ENCODE results near the gene ALDH3B2.
"Not testable (repeated sequence)": the region's sequence is repeated elsewhere in the genome, so short reads cannot be mapped to it uniquely, and the experiment has no call there.

The ALDH3B2 gene, protein sequence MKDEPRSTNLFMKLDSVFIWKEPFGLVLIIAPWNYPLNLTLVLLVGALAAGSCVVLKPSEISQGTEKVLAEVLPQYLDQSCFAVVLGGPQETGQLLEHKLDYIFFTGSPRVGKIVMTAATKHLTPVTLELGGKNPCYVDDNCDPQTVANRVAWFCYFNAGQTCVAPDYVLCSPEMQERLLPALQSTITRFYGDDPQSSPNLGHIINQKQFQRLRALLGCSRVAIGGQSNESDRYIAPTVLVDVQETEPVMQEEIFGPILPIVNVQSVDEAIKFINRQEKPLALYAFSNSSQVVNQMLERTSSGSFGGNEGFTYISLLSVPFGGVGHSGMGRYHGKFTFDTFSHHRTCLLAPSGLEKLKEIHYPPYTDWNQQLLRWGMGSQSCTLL
- total RNA-seq, result 0 to 0.21 (median 0) reads per million in 9 experiments

DNA sequence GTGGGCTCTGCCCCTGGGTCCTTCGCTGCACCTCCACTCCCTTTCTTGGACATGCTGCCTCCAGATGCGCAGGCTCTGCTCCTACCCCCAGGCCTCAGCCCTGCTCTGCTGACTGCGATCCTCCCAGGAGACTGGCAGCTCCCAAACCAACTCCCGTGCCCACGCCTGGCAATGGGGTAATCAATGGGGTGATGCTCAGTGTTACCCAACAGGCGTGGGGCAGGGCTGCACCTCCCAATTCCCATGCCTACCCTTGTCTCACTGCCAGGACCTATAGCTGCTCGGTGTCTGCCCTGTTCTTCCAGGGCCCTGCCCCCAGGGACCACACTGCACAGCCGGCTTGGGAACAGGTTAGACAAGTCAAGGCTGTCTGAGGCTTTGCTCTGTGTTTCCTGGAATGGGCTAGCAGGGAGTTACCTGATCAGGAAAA is at the start of gene ALDH3B2:
Gene ALDH3B2, minus strand, starts transcription at position 182 of the 430 bp plus-strand sequence. CDS start 7,688 bp downstream, outside the sequence.
- no peak for DNase-seq
- no peak for ATAC-seq (replicated peaks)
- no peak within 1 kb of the TSS for H3K27ac Mint-ChIP-seq
- H3K36me3 Mint-ChIP-seq (ENCODE audit: insufficient read depth), result peaks cover 2% of the 10 kb centered on the region
- H3K4me1 Mint-ChIP-seq (ENCODE audit: low read depth in 2 of 2), result no peaks in the 10 kb centered on the region
- H3K27me3 Mint-ChIP-seq, result peaks cover 25 to 49% of the 10 kb centered on the region in 2 donors
- H3K4me3 Mint-ChIP-seq, result no peak within 1 kb of the TSS
- peaks cover 0 to 5% of the 10 kb centered on the region in 2 donors for H3K9me3 Mint-ChIP-seq

DNA sequence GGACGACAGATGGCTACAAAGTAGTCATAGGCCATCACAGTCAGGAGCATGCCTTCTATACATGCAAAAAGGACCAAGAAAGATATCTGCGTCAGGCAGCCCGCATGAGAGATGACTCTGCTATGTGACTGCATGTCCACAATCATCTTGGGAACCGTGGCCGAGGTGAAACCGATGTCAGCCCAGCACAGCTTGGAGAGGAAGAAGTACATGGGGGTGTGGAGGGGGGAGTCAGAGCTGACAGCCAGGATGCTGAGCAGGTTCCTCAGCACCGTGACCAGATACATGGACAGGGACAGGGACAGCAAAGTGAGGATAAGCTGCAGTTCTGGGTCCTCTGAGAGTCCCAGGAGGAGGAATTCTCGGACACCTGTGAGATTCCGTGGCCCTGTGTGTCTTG is 48.6 kb upstream of the ALDH3B2 start:
- not testable (repeated sequence) for H3K36me3 Mint-ChIP-seq (ENCODE audit: insufficient read depth); H3K4me3 Mint-ChIP-seq
- H3K27me3 Mint-ChIP-seq, result peaks cover 43 to 54% of the 10 kb centered on the region in 2 donors

DNA sequence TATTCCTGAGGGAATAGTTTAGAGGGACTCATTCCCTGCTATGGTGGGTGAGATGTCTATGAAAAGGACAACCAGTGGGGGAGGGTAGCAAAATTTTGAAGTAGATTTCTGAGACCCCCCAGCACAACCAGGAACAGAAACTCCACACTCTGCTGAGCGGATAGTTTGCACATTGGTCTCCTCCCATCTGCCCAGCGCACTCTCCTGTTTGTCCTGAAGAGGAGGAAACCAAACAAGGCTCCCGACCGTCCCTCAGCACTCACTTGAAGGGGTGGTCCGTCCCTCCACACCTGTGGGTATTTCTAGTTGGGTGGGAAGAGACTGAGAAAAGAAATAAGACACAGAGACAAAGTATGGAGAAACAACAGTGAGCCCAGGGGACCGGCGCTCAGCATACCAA is 41.8 kb upstream of the ALDH3B2 start:
- not testable (repeated sequence) for H3K36me3 Mint-ChIP-seq (ENCODE audit: insufficient read depth); H3K4me1 Mint-ChIP-seq (ENCODE audit: low read depth in 2 of 2); H3K9me3 Mint-ChIP-seq; DNase-seq; H3K4me3 Mint-ChIP-seq; ATAC-seq (replicated peaks); H3K27ac Mint-ChIP-seq
- H3K27me3 Mint-ChIP-seq, result peaks cover 28 to 75% of the 10 kb centered on the region in 2 donors

More for the DNA sequence above, 48.6 kb upstream of the ALDH3B2 start:
- not testable (repeated sequence) for H3K27ac Mint-ChIP-seq; H3K4me1 Mint-ChIP-seq (ENCODE audit: low read depth in 2 of 2); DNase-seq; ATAC-seq (replicated peaks); H3K9me3 Mint-ChIP-seq

DNA sequence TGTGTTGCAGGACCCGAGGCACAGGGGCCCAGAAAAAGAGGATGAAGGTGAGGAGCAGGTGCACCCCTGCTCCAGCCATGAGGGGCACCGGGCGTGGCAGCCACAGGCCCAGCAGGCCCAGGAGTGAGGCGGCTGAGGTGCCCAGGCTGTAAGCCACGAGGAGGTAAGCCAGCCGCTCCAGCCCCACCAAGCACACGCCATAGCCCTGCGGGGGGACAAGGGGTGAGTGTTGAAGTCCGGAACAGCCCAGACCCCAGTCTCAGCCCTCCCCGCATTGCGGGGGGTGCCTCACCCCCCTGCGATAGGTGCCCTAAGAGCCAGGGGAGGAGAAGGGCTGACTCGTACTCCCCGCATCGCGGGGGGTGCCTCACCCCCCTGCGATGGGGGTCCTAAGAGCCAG is 41.4 kb upstream of the ALDH3B2 start:
- ATAC-seq (replicated peaks); DNase-seq; H3K4me1 Mint-ChIP-seq (ENCODE audit: low read depth in 2 of 2); H3K4me3 Mint-ChIP-seq; H3K9me3 Mint-ChIP-seq; H3K36me3 Mint-ChIP-seq (ENCODE audit: insufficient read depth); H3K27ac Mint-ChIP-seq: not testable (repeated sequence)
- peaks cover 29 to 78% of the 10 kb centered on the region in 2 donors for H3K27me3 Mint-ChIP-seq

DNA sequence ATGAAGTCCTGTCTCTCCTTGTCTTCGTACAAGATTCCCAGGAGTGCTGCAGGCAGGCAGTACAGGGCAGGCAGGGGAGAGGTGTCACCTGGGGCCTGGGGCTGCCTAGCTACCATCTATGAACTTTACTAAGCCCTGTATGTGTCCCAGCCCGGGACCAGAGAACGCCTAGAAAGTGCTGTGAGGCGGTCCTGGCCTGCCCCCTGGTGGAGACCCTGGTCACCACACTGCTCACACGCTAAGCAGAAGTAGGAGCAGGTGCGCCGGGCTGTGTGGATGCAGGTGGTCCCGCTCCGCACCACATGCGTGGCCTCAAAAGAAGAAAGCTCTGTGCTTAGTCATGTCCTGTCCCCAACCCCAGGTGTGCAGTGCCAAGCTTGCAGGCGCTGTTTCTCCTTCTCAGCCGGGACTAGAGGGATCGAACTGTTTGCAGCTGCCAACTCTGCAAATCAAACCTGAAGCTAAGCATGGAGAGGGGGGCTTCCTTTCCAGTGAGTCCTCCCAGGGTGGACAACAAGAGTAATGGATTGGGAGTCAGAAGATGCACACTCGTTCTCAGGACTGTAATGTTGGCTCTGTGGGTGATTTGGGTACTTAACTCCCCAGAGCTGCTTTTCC is 39.6 kb upstream of the ALDH3B2 start:
- H3K27ac Mint-ChIP-seq; H3K4me1 Mint-ChIP-seq (ENCODE audit: low read depth in 2 of 2); H3K36me3 Mint-ChIP-seq (ENCODE audit: insufficient read depth); H3K9me3 Mint-ChIP-seq; H3K4me3 Mint-ChIP-seq; ATAC-seq (replicated peaks): not testable (repeated sequence)
- DNase-seq, result peak; percentile 41 to 60 (median 47)
- H3K27me3 Mint-ChIP-seq, result peaks cover 13 to 72% of the 10 kb centered on the region in 2 donors

DNA sequence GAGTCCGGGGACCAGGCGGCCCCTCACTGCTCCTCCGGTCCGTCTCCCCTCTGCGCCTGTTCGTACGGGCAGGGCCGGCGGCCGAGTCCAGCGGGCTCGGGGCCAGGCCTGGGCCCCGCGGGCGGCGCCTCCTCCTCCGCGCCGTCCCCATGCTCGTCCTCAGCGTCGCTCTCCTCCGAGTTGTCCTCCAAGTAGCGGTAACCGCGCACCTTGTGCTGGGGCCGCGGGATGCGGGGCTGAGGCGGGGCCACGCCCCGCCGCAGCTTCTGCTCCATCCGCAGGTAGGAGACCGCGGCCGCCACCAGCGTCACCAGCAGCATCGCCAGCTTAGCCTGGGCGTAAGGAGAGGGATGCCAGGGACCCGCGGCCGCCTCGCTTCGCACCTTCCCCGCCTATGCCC is 37.3 kb upstream of the ALDH3B2 start:
- H3K36me3 Mint-ChIP-seq (ENCODE audit: insufficient read depth); H3K27ac Mint-ChIP-seq; ATAC-seq (replicated peaks); H3K9me3 Mint-ChIP-seq; H3K4me3 Mint-ChIP-seq; H3K4me1 Mint-ChIP-seq (ENCODE audit: low read depth in 2 of 2); DNase-seq: not testable (repeated sequence)
- peaks cover 4 to 54% of the 10 kb centered on the region in 2 donors for H3K27me3 Mint-ChIP-seq

DNA sequence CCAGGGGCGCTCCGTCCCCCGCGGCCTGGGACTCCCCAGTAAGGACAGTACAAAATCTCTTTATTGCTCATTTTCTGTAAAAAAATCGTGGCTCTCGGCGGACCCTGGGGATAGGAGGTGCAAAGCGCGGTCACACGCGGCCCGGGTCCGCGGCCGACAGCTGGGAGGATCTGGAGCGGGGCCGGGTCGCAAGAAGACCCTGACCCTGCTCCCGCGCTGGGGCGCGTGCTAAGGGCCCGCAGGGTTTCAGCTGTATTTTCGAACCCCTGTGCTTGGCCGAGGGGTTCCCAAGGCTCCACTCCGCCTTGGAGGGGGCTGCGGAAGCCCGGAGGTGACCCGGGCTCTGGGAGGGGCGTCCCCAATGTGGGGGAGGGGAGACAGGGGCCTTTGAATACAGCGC is 36.8 kb upstream of the ALDH3B2 start:
- Mint-ChIP-seq H3K27me3 (peaks cover 4 to 49% of the 10 kb centered on the region in 2 donors), H3K4me3 (peak overlapping the region in 1 of 2 donors; percentile 33)
- not testable (repeated sequence) for H3K27ac Mint-ChIP-seq; DNase-seq; H3K36me3 Mint-ChIP-seq (ENCODE audit: insufficient read depth); H3K9me3 Mint-ChIP-seq; H3K4me1 Mint-ChIP-seq (ENCODE audit: low read depth in 2 of 2); ATAC-seq (replicated peaks)

DNA sequence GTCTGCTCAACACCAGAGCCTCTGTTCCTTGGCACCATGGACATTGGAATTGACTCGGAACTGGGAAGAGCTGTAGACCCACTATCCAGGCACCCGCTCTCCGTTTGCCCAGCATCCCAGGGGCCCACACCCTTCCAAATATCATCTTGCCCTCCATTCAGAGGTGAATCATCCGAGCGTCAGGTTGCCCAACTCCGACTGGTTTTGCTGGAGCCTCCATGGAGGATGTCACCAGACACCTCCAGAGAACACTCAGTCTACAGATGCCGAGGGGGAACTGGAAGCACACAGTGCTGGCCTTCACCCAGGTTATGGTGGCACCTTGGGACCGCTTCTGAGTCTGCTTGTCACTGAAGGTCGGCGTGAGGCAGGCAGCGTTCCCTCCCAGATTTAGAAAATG is 35.4 kb upstream of the ALDH3B2 start:
- H3K4me1 Mint-ChIP-seq (ENCODE audit: low read depth in 2 of 2); H3K9me3 Mint-ChIP-seq; H3K36me3 Mint-ChIP-seq (ENCODE audit: insufficient read depth); H3K4me3 Mint-ChIP-seq; ATAC-seq (replicated peaks); DNase-seq; H3K27ac Mint-ChIP-seq: not testable (repeated sequence)
- H3K27me3 Mint-ChIP-seq, result peaks cover 4 to 41% of the 10 kb centered on the region in 2 donors

DNA sequence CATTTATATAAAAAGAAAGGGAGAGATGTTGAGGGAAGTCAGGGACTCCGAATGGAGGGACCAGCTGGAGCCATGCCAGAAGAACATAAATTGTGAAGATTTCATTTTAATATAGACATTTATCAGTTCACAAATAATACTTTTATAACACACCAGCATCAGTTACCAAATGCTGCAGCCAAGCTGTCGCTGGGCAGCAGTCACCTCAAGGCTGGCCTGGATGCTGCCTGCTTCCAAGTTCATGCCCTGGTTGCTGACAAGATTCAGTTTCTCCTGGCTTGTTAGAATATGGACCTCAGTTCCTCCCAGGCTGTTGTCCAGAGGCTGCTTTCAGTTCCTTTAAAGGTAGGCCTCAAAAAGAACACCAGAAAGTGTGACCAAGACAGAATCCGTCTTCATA is 30.8 kb upstream of the ALDH3B2 start:
- DNase-seq (no peak), ATAC-seq (replicated peaks) (no peak)
- no peak overlapping the region for H3K27ac Mint-ChIP-seq
- H3K4me3 Mint-ChIP-seq, result no peak overlapping the region
- no peaks in the 10 kb centered on the region for H3K4me1 Mint-ChIP-seq (ENCODE audit: low read depth in 2 of 2)
- H3K27me3 Mint-ChIP-seq, result peaks cover 29 to 53% of the 10 kb centered on the region in 2 donors
- H3K36me3 Mint-ChIP-seq (ENCODE audit: insufficient read depth), result no peaks in the 10 kb centered on the region
- no peaks in the 10 kb centered on the region for H3K9me3 Mint-ChIP-seq

DNA sequence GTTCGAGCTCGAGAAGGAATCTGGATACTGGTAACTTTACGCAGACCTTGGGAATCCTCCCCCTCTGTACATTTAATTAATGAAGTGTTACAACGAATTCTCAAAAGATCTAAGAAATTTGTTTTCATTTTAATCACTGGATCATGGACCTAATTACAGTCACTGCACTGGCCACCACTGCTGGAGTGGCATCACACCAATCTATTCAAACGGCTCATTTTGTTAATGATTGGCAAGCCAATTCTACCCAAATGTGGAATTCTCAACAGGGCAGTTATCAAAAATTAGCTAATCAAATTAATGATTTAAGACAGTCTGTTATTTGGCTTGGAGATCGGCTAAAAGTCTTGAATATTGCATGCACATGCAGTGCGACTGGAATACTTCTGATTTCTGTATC is 30.1 kb upstream of the ALDH3B2 start:
- no peak overlapping the region for H3K27ac Mint-ChIP-seq
- ATAC-seq (replicated peaks) (no peak), DNase-seq (no peak)
- no peak overlapping the region for H3K4me3 Mint-ChIP-seq
- H3K27me3 Mint-ChIP-seq, result peaks cover 34 to 53% of the 10 kb centered on the region in 2 donors
- no peaks in the 10 kb centered on the region for H3K4me1 Mint-ChIP-seq (ENCODE audit: low read depth in 2 of 2)
- H3K36me3 Mint-ChIP-seq (ENCODE audit: insufficient read depth), result no peaks in the 10 kb centered on the region
- H3K9me3 Mint-ChIP-seq, result no peaks in the 10 kb centered on the region

DNA sequence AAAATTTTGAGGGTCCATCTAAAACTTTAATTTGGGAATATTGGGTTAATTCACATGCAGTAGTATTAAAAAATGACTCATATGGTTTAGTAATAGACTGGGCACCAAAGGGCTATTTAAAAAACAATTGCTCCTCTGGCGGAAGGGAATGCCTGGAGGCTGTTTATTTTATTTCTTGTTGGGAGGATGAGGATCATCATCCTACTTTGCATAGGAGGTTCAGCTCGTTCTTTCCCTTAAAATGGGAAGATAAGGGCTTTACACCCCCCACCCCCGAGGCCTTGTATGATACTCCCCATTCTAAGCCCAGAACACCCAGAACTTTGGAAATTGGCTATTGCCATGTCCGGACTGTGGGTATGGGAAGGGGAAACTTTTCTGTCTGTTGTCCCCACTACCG is 29.3 kb upstream of the ALDH3B2 start:
- DNase-seq; H3K4me1 Mint-ChIP-seq (ENCODE audit: low read depth in 2 of 2); H3K36me3 Mint-ChIP-seq (ENCODE audit: insufficient read depth); H3K9me3 Mint-ChIP-seq; H3K27ac Mint-ChIP-seq; H3K4me3 Mint-ChIP-seq; ATAC-seq (replicated peaks): not testable (repeated sequence)
- peaks cover 34 to 53% of the 10 kb centered on the region in 2 donors for H3K27me3 Mint-ChIP-seq

DNA sequence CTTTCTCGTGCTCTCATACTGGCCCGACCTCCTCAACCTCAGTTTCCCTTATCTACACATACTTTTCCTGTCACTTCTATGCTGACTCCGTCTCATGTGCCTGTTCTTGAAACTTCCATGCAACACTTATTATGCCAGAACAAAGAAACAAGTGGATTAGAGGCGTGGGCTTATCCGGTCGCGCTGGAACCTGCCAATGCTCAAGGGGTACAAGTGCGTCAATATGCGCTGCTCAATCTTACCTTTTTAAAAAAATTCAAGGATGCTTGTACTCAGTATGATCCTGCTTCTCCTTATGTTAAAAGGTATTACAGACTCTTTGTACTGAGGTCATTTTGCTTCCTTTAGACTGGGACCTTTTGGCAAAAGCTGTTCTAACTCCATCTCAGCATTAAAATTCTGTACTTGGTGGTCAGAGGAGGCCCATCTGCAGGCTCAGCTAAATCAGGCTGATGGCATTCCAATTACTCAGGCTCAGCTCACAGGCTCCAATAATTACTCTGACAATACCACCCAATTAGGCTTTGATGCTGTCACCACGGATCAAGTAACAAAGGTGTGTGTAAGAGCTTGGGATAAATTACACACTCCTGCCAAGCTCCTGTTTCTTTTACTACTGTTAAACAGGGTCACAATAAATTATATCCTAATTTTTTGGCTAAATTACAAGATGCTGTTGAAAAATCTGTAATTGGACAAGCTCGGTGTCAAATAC is 26.3 kb upstream of the ALDH3B2 start:
- H3K27ac Mint-ChIP-seq, result no peak overlapping the region
- H3K36me3 Mint-ChIP-seq (ENCODE audit: insufficient read depth), result no peaks in the 10 kb centered on the region
- peaks cover 34 to 66% of the 10 kb centered on the region in 2 donors for H3K27me3 Mint-ChIP-seq

DNA sequence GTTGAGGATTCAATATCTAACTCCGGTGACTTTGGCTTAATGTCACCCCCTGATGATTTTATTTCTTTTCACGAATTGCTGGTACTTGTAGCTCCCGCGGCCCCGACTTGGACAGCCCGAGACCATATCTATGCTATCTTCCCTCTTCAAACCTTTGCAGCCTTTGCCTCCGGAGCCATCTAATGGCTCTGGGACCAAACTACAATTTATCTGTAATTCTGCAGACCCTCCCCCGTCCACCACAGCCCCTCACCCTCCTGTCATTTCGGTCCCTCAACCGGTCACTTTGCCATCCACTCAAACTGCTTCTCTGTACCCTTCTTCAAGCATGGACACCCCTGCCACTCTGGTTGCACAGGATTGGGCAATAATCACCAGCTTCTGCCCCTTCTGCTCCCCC is 25.7 kb upstream of the ALDH3B2 start:
- no peak for DNase-seq
- H3K27me3 Mint-ChIP-seq, result peaks cover 40 to 72% of the 10 kb centered on the region in 2 donors
- H3K4me1 Mint-ChIP-seq (ENCODE audit: low read depth in 2 of 2), result no peaks in the 10 kb centered on the region
- no peaks in the 10 kb centered on the region for H3K36me3 Mint-ChIP-seq (ENCODE audit: insufficient read depth)
- no peaks in the 10 kb centered on the region for H3K9me3 Mint-ChIP-seq
- no peak overlapping the region for H3K27ac Mint-ChIP-seq
- no peak for ATAC-seq (replicated peaks)
- H3K4me3 Mint-ChIP-seq, result no peak overlapping the region

More for the DNA sequence above, 26.3 kb upstream of the ALDH3B2 start:
- no peak overlapping the region for H3K4me3 Mint-ChIP-seq
- DNase-seq, result no peak
- no peaks in the 10 kb centered on the region for H3K9me3 Mint-ChIP-seq
- H3K4me1 Mint-ChIP-seq (ENCODE audit: low read depth in 2 of 2), result no peaks in the 10 kb centered on the region
- no peak for ATAC-seq (replicated peaks)
